HepG2 (cell line): ENCODE data around the gene ALPK1. TPM values are rescaled to one million over a fixed set of nuclear protein-coding genes. Genes with fewer than 3 reads are reported as not detected.
"Not testable (repeated sequence)": the region's sequence is repeated elsewhere in the genome, so short reads cannot be mapped to it uniquely, and the experiment has no call there.

Source experiments
- ATAC-seq: fragments of 200-7000 bp; cut with Tn5 transposase; 3 replicates; pipeline ENCODE4 v1.9.1; 2020; ENCODE audit warnings: mild to moderate bottlenecking, moderate library complexity
- BruUV-seq: library from RNA; stranded (reverse); fragments of 400-500 nt; replicated peaks from 2 replicates; lab custom pipeline; 2021; lab: Mats Ljungman, UMichigan
- CTCF ChIA-PET: fragments of 300-600 bp; formaldehyde crosslinking; extraction: SDS; loops from one replicate; lab custom pipeline; 2021; ENCODE audit warnings: low total read pairs, inconsistent platforms, low intra/inter-chr PET ratio; lab: Yijun Ruan, JAX
- POLR2A ChIA-PET: fragments of 350-600 bp; sonication (Branson Sonifier 250); formaldehyde crosslinking; loops from one replicate; lab custom pipeline; 2020; ENCODE audit warnings: antibody characterized with exemption, inconsistent platforms; lab: Yijun Ruan, JAX
- DNase-seq: peaks from one replicate; pipeline ENCODE4 v3.0.0-alpha.2; 2015; ENCODE audit warnings: low spot score
- FAIRE-seq: peaks from 3 replicates; lab custom pipeline; 2011; peaks lifted over from hg19 to GRCh38; lab: Jason Lieb, UNC
- H2AFZ ChIP-seq: one replicate; pipeline ENCODE4 v1.6.1; 2011; ENCODE audit warnings: low read length, inconsistent platforms
- H3K27ac ChIP-seq: fragments of 300-600 bp; 3 replicates; pipeline ENCODE4 v1.8.0; 2011; ENCODE audit warnings: mixed run types, mild to moderate bottlenecking, mixed read lengths, low read length, inconsistent platforms; ENCODE audit not compliant: insufficient read depth; ENCODE audit errors: extremely low read length
- H3K27me3 ChIP-seq, 2 experiments: fragments of 200-600 bp in 1 of 2; 2 replicates in 1 of 2; 3 replicates in 1 of 2; pipeline versions ENCODE4 v1.6.0 to v1.8.0; 2011; ENCODE audit warnings: low read length in 2 of 2, mild to moderate bottlenecking in 2 of 2, moderate library complexity in 2 of 2, inconsistent platforms in 1 of 2; ENCODE audit not compliant: insufficient read depth in 2 of 2, control insufficient read depth in 1 of 2
- H3K36me3 ChIP-seq, 2 experiments: fragments of 200-600 bp in 1 of 2; replicated peaks in 1 of 2; 2 replicates in 1 of 2; 3 replicates in 1 of 2; pipeline versions ENCODE4 v1.5.1 to v1.8.0; 2011; ENCODE audit warnings: low read length in 2 of 2, inconsistent platforms in 1 of 2; ENCODE audit not compliant: insufficient read depth in 2 of 2, control insufficient read depth in 1 of 2
- H3K4me1 ChIP-seq: 2 replicates; pipeline ENCODE4 v1.5.1; 2012; ENCODE audit warnings: low read length, inconsistent platforms; ENCODE audit not compliant: insufficient read depth
- H3K4me2 ChIP-seq: 2 replicates; pipeline ENCODE4 v1.6.0; 2011; ENCODE audit warnings: low read depth, low read length, inconsistent platforms
- H3K4me3 ChIP-seq, 3 experiments: fragments of 200-600 bp in 1 of 3; sonication (generic), shearing (Covaris generic) in 1 of 3; replicated peaks in 1 of 3; 2 replicates each; pipeline ENCODE4 v1.5.1; 2011 to 2016; ENCODE audit warnings: low read length in 3 of 3, inconsistent platforms in 2 of 3, low read depth in 2 of 3, mild to moderate bottlenecking in 2 of 3, control low read depth in 1 of 3, mixed read lengths in 1 of 3; ENCODE audit not compliant: insufficient read depth in 1 of 3
- H3K79me2 ChIP-seq: one replicate; pipeline ENCODE4 v1.6.1; 2011; ENCODE audit warnings: low read length, inconsistent platforms; ENCODE audit not compliant: insufficient read depth
- H3K9ac ChIP-seq: 2 replicates; pipeline ENCODE4 v1.6.0; 2011; ENCODE audit warnings: mild to moderate bottlenecking, low read depth, low read length, inconsistent platforms; ENCODE audit not compliant: insufficient read depth
- H3K9me3 ChIP-seq: 2 replicates; pipeline ENCODE4 v1.5.1; 2012; ENCODE audit warnings: mild to moderate bottlenecking, low read length
- H4K20me1 ChIP-seq: 2 replicates; pipeline ENCODE4 v1.6.0; 2011; ENCODE audit warnings: inconsistent platforms, mild to moderate bottlenecking, low read length, moderate library complexity; ENCODE audit not compliant: insufficient read depth
- AHR ChIP-seq: IDR thresholded peaks from 2 replicates; pipeline ENCODE4 v1.6.1; 2018; ENCODE audit warnings: missing genetic modification reagents, missing compliant biosample characterization
- ARHGAP35 ChIP-seq: sonication (generic); formaldehyde crosslinking; IDR thresholded peaks from 2 replicates; pipeline ENCODE4 v1.9.0; 2022; ENCODE audit warnings: mild to moderate bottlenecking, inconsistent platforms, moderate library complexity, missing genetic modification reagents, borderline replicate concordance
- GABPB1 ChIP-seq: IDR thresholded peaks from 2 replicates; pipeline ENCODE4 v1.6.1; 2016; ENCODE audit warnings: mild to moderate bottlenecking, missing genetic modification reagents, moderate library complexity, missing compliant biosample characterization
- LCORL ChIP-seq, 2 experiments: fragments of 450-650 bp in 1 of 2; sonication (generic) in 1 of 2; formaldehyde crosslinking in 1 of 2; IDR thresholded peaks; 2 replicates each; pipeline versions ENCODE4 v1.5.0 to v1.6.1; 2017 to 2020; ENCODE audit warnings: antibody characterized with exemption in 1 of 2, missing genetic modification reagents in 1 of 2
- RARA ChIP-seq: IDR thresholded peaks from 2 replicates; pipeline ENCODE4 v1.6.1; 2016; ENCODE audit warnings: missing genetic modification reagents, missing compliant biosample characterization
- TEAD2 ChIP-seq: sonication (generic); formaldehyde crosslinking; IDR thresholded peaks from 2 replicates; pipeline ENCODE4 v1.9.0; 2021; ENCODE audit warnings: missing genetic modification reagents
- ZKSCAN1 ChIP-seq: fragments of 150-350 bp; IDR thresholded peaks from 2 replicates; pipeline ENCODE4 v1.6.1; 2014; ENCODE audit warnings: low read length
- ZSCAN21 ChIP-seq: sonication (generic); formaldehyde crosslinking; IDR thresholded peaks from 2 replicates; pipeline ENCODE4 v1.8.0; 2022; ENCODE audit warnings: mild to moderate bottlenecking, missing genetic modification reagents, moderate library complexity, borderline replicate concordance
- WGBS: methylation state at CpG from one replicate; pipeline ENCODE4 v1.1.6; 2017; ENCODE audit warnings: low lambda C conversion rate; 5-methylcytosine and 5-hydroxymethylcytosine counted together
- in situ Hi-C: cut with HindIII; loops from 2 replicates; pipeline ENCODE4 v1.10.0; 2017; ENCODE audit warnings: low pct_unique_long_range_greater_than_20kb; ENCODE audit not compliant: extremely low pct_ligation_motif_present
- intact Hi-C: fragments of 100-400 bp; cut with micrococcal nuclease; formaldehyde crosslinking; loops from one replicate; pipeline ENCODE4 v1.10.0; 2022; ENCODE audit not compliant: unreplicated experiment
- polyA plus RNA-seq, 8 experiments: library from polyadenylated mRNA; depleted of rRNA in 3 of 8; stranded (reverse) in 7 of 8; unstranded in 1 of 8; fragments of >200 nt; fragmentation: Illumina TruSeq in 4 of 8; extraction: Trizol in 4 of 8; gene quantifications; 2 replicates each; pipeline versions ENCODE4 v1.2.1 to v1.2.3, GENCODE V29; 2011 to 2016; ENCODE audit warnings: low read depth in 4 of 8, missing spikeins in 1 of 8, mixed read lengths in 1 of 8; ENCODE audit not compliant: insufficient read depth in 1 of 8
- total RNA-seq, 5 experiments: library from RNA; depleted of rRNA; stranded (reverse); fragments of >200 nt; fragmentation: Illumina TruSeq; extraction: Trizol; gene quantifications; 2 replicates each; pipeline ENCODE4 v1.2.3, GENCODE V29; 2016; ENCODE audit warnings: low read depth in 1 of 5
- TF ChIP-seq, protein P1 (sequence below): sonication (generic); formaldehyde crosslinking; IDR thresholded peaks from 2 replicates; pipeline ENCODE4 v1.4.0; 2020; ENCODE audit warnings: missing genetic modification reagents, mild to moderate bottlenecking, borderline replicate concordance

Gene ALPK1
- total and polyA plus RNA-seq, 2 of the 13 experiments (the other 11 are each of a cell fraction or from before 2014, with no cell fraction given): 0.61 to 1.3 TPM

DNA sequence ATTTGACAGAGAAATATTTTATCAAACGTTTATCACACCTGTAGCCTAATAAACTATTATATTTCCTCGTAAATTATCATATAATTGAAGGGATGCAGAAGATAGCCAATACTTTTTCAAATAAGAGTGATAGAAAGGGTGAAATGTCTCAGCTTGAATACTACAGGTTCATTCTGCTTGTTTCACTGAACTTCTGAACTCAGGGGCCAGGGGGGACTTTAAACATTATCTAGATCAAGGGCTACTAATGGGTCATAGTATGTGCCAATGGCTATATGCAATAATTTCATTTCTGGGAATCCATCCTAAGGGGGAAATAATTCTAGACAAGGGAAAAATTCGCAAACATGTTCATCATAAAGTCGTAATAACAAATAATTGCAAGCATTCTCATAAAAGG, 2.6 kb downstream of the ALPK1 start:
- intact Hi-C loops: no loop called here
- BruUV-seq: no TSS peak
- FAIRE-seq: no peak
- Histone ChIP-seq H4K20me1 (no peaks in the 10 kb centered on the region), H3K27ac (no peak overlapping the region), H3K4me1 (peaks cover 16% of the 10 kb centered on the region), H3K27me3 (no peaks in the 10 kb centered on the region), H3K4me2 (no peak overlapping the region), H3K79me2 (no peaks in the 10 kb centered on the region), H2AFZ (no peak overlapping the region), H3K4me3 (no peak overlapping the region), H3K9me3 (no peaks in the 10 kb centered on the region), H3K36me3 (no peaks in the 10 kb centered on the region), H3K9ac (no peak overlapping the region)
- WGBS: 32% methylated on average over 4 of the region's 4 CpGs
- in situ Hi-C loops: no loop called here
- ChIA-PET CTCF (no interaction called here), POLR2A (no interaction called here)
- no peak for TF ChIP-seq ARHGAP35 (CRISPR knock-in tag)
- TF ChIP-seq RARA (CRISPR knock-in tag): peak; percentile 45
- ATAC-seq: no peak
- no peak for DNase-seq

- BruUV-seq: no TSS peak
- ATAC-seq: no peak
- CTCF ChIA-PET: no interaction called here
- H3K36me3 ChIP-seq: no peaks in the 10 kb centered on the region
- TF ChIP-seq GABPB1 (CRISPR knock-in tag): no peak
- no peak for TF ChIP-seq TEAD2 (CRISPR knock-in tag)
- TF ChIP-seq ZSCAN21 (CRISPR knock-in tag): no peak
- TF ChIP-seq ZKSCAN1: no peak
- TF ChIP-seq, protein P1, sequence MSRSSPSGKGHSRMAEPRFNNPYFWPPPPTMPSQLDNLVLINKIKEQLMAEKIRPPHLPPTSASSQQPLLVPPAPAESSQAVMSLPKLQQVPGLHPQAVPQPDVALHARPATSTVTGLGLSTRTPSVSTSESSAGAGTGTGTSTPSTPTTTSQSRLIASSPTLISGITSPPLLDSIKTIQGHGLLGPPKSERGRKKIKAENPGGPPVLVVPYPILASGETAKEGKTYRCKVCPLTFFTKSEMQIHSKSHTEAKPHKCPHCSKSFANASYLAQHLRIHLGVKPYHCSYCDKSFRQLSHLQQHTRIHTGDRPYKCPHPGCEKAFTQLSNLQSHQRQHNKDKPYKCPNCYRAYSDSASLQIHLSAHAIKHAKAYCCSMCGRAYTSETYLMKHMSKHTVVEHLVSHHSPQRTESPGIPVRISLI (CRISPR knock-in tag): no peak
- TF ChIP-seq AHR (CRISPR knock-in tag): no peak
- TF ChIP-seq LCORL (IDR thresholded peaks at IDR 0.05): no peak
- TF ChIP-seq LCORL (CRISPR knock-in tag; IDR thresholded peaks at IDR 0.05): no peak
- TF ChIP-seq, all 625 proteins: peak for 0
- no peak overlapping the region for H3K4me2 ChIP-seq
- H2AFZ ChIP-seq: no peak overlapping the region
- H3K9ac ChIP-seq: no peak overlapping the region
- no peaks in the 10 kb centered on the region for H3K27me3 ChIP-seq
- no peak overlapping the region for H3K4me3 ChIP-seq
- FAIRE-seq (no peak), DNase-seq (no peak)
- WGBS: 64% methylated on average over 5 of the region's 5 CpGs
- H4K20me1 ChIP-seq: no peaks in the 10 kb centered on the region
- no peaks in the 10 kb centered on the region for H3K9me3 ChIP-seq
- H3K79me2 ChIP-seq: no peaks in the 10 kb centered on the region
- POLR2A ChIA-PET: no interaction called here
- in situ Hi-C loops: no loop called here
- peaks cover 8% of the 10 kb centered on the region for H3K4me1 ChIP-seq
- H3K27ac ChIP-seq: no peak overlapping the region
- intact Hi-C loops: no loop called here
Measured at GRCh38 chr4:112302320-112303274, 5.4 kb downstream of the ALPK1 start.

DNA sequence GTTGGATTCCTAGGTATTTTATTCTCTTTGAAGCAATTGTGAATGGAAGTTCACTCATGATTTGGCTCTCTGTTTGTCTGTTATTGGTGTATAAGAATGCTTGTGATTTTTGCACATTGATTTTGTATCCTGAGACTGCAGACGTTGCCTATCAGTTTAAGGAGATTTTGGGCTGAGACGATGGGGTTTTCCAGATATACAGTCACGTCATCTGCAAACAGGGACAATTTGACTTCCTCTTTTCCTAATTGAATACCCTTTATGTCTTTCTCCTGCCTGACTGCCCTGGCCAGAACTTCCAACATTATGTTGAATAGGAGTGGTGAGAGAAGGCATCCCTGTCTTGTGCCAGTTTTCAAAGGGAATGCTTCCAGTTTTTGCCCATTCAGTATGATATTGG, 8.3 kb downstream of the ALPK1 start:
- DNase-seq, H3K27me3 ChIP-seq, H3K79me2 ChIP-seq, H3K4me1 ChIP-seq, H3K4me3 ChIP-seq, in situ Hi-C loops, H3K9me3 ChIP-seq, FAIRE-seq, H4K20me1 ChIP-seq, H3K9ac ChIP-seq, H3K36me3 ChIP-seq, intact Hi-C loops, BruUV-seq, POLR2A ChIA-PET, CTCF ChIA-PET, ATAC-seq, H2AFZ ChIP-seq, H3K4me2 ChIP-seq, H3K27ac ChIP-seq: not testable (repeated sequence)
- WGBS: 62% methylated on average over 3 of the region's 3 CpGs
